GM04503 (cell line): ENCODE results near the gene MFGE8.

ENCODE experiments used
- DNase-seq: peaks from one replicate; pipeline ENCODE4 v3.0.0-alpha.2; 2012; ENCODE audit warnings: low read depth

Gene MFGE8

GRCh38 chr15:88872106-88872505 lies 41.1 kb downstream of the MFGE8 start:
- DNase-seq, result no peak

GRCh38 chr15:88871313-88871712 lies 41.9 kb downstream of the MFGE8 start:
- no peak for DNase-seq

GRCh38 chr15:88866295-88866881 lies 46.8 kb downstream of the MFGE8 start:
- no peak for DNase-seq

- DNase-seq, result no peak
These were observed 47.6 kb downstream of the MFGE8 start for GRCh38 chr15:88865498-88866099.

- DNase-seq, result no peak
These were observed 48.2 kb downstream of the MFGE8 start for GRCh38 chr15:88864861-88865497.

GRCh38 chr15:88863412-88863811 lies 49.8 kb downstream of the MFGE8 start:
- no peak for DNase-seq

GRCh38 chr15:88860212-88860611 lies 53.0 kb downstream of the MFGE8 start:
- no peak for DNase-seq

- DNase-seq, result no peak
These were observed 53.6 kb downstream of the MFGE8 start for GRCh38 chr15:88859550-88859949.

- DNase-seq, result no peak
These were observed 54.2 kb downstream of the MFGE8 start for GRCh38 chr15:88858934-88859333.

- DNase-seq, result no peak
These were observed 60.7 kb downstream of the MFGE8 start for GRCh38 chr15:88852476-88852875.

- no peak for DNase-seq
These were observed 63.7 kb downstream of the MFGE8 start for GRCh38 chr15:88849376-88850072.
